Stimulated activated naive B cell treated with anti-CD40 and anti-IgM and Interleukin-4, amounts not matched to agents 10 μg/mL and 1 μg/mL and 100 μg/mL, for 72 hours (primary cell): ENCODE results near the gene STRAP.
A peak's percentile ranks its signal among the peaks of the same experiment; 100 is the strongest.
"Not testable (repeated sequence)": the region's sequence is repeated elsewhere in the genome, so short reads cannot be mapped to it uniquely, and the experiment has no call there.

Experiments used
- ATAC-seq, 2 donors: fragments of 150-1000 bp; cut with Tn5 transposase; replicated peaks; 2 replicates each; pipeline ENCODE4 v1.10.0; 2021; ENCODE audit warnings: moderate library complexity in 1 of 2
- DNase-seq: peaks from one replicate; pipeline ENCODE4 v3.0.0; 2021
- H3K27ac Mint-ChIP-seq: one replicate; pipeline ENCODE4 v1.8.0; 2022; ENCODE audit warnings: mild to moderate bottlenecking, mixed read lengths
- H3K27me3 Mint-ChIP-seq, 2 donors: one replicate each; pipeline ENCODE4 v1.8.0; 2022; ENCODE audit warnings: mixed read lengths in 2 of 2
- H3K36me3 Mint-ChIP-seq, 2 donors: one replicate each; pipeline ENCODE4 v1.8.0; 2022; ENCODE audit warnings: mixed read lengths in 2 of 2, mild to moderate bottlenecking in 1 of 2
- H3K4me1 Mint-ChIP-seq, 2 donors: one replicate each; pipeline ENCODE4 v1.8.0; 2022; ENCODE audit warnings: mixed read lengths in 2 of 2, mild to moderate bottlenecking in 1 of 2
- H3K4me3 Mint-ChIP-seq, 2 donors: one replicate each; pipeline ENCODE4 v1.8.0; 2022; ENCODE audit warnings: mild to moderate bottlenecking in 2 of 2, mixed read lengths in 2 of 2, moderate library complexity in 1 of 2
- H3K9me3 Mint-ChIP-seq, 2 donors: one replicate each; pipeline ENCODE4 v1.8.0; 2022; ENCODE audit warnings: mixed read lengths in 2 of 2, mild to moderate bottlenecking in 1 of 2

STRAP gene

GRCh38 chr12:15919418-15919817 lies 37.2 kb downstream of the STRAP start:
- ATAC-seq: no peak
- Mint-ChIP-seq H3K27ac (no peak overlapping the region), H3K4me3 (no peak overlapping the region), H3K36me3 (peaks cover 7 to 21% of the 10 kb centered on the region in 2 donors), H3K4me1 (peaks cover 7 to 10% of the 10 kb centered on the region in 2 donors), H3K27me3 (no peaks in the 10 kb centered on the region), H3K9me3 (no peaks in the 10 kb centered on the region)
- DNase-seq: no peak

GRCh38 chr12:15924956-15925355 lies 42.8 kb downstream of the STRAP start:
- Mint-ChIP-seq H3K27me3 (no peaks in the 10 kb centered on the region), H3K4me1 (peaks cover 3 to 11% of the 10 kb centered on the region in 2 donors), H3K9me3 (no peaks in the 10 kb centered on the region), H3K4me3 (no peak overlapping the region), H3K36me3 (peaks cover 7 to 13% of the 10 kb centered on the region in 2 donors), H3K27ac (no peak overlapping the region)
- no peak for ATAC-seq
- DNase-seq: no peak

GRCh38 chr12:15928346-15928745 lies 46.2 kb downstream of the STRAP start:
- H3K4me1 Mint-ChIP-seq: peaks cover 9 to 16% of the 10 kb centered on the region in 2 donors
- ATAC-seq: no peak
- no peak overlapping the region for H3K27ac Mint-ChIP-seq
- no peaks in the 10 kb centered on the region for H3K27me3 Mint-ChIP-seq
- H3K36me3 Mint-ChIP-seq: peaks cover 12 to 22% of the 10 kb centered on the region in 2 donors
- no peak overlapping the region for H3K4me3 Mint-ChIP-seq
- H3K9me3 Mint-ChIP-seq: peaks cover 8 to 11% of the 10 kb centered on the region in 2 donors
- DNase-seq: no peak

- no peak overlapping the region for H3K27ac Mint-ChIP-seq
- H3K36me3 Mint-ChIP-seq: peaks cover 15 to 22% of the 10 kb centered on the region in 2 donors
- peaks cover 9 to 16% of the 10 kb centered on the region in 2 donors for H3K4me1 Mint-ChIP-seq
- H3K4me3 Mint-ChIP-seq: no peak overlapping the region
- DNase-seq (no peak), ATAC-seq (no peak)
- H3K27me3 Mint-ChIP-seq: no peaks in the 10 kb centered on the region
- H3K9me3 Mint-ChIP-seq: peaks cover 8 to 11% of the 10 kb centered on the region in 2 donors
Observed at GRCh38 chr12:15928870-15929571, 46.8 kb downstream of the STRAP start.

GRCh38 chr12:15931590-15932053 lies 49.4 kb downstream of the STRAP start:
- DNase-seq (peak; percentile 41), ATAC-seq (peak; percentile 97)
- peak overlapping the region in 1 of 2 donors; percentile 1 for H3K4me3 Mint-ChIP-seq
- no peaks in the 10 kb centered on the region for H3K27me3 Mint-ChIP-seq
- peak overlapping the region; percentile 4 for H3K27ac Mint-ChIP-seq
- peaks cover 12 to 19% of the 10 kb centered on the region in 2 donors for H3K36me3 Mint-ChIP-seq
- H3K4me1 Mint-ChIP-seq: peaks cover 9 to 17% of the 10 kb centered on the region in 2 donors
- peaks cover 8 to 11% of the 10 kb centered on the region in 2 donors for H3K9me3 Mint-ChIP-seq

GRCh38 chr12:15932327-15932726 lies 50.1 kb downstream of the STRAP start:
- ATAC-seq (no peak), DNase-seq (no peak)
- peaks cover 9 to 23% of the 10 kb centered on the region in 2 donors for H3K4me1 Mint-ChIP-seq
- H3K27me3 Mint-ChIP-seq: no peaks in the 10 kb centered on the region
- no peak overlapping the region for H3K27ac Mint-ChIP-seq
- H3K4me3 Mint-ChIP-seq: no peak overlapping the region
- H3K9me3 Mint-ChIP-seq: peaks cover 8 to 11% of the 10 kb centered on the region in 2 donors
- H3K36me3 Mint-ChIP-seq: peaks cover 12 to 23% of the 10 kb centered on the region in 2 donors

- H3K36me3 Mint-ChIP-seq: peaks cover 12 to 29% of the 10 kb centered on the region in 2 donors
- peaks cover 8 to 11% of the 10 kb centered on the region in 2 donors for H3K9me3 Mint-ChIP-seq
- no peak overlapping the region for H3K27ac Mint-ChIP-seq
- ATAC-seq (no peak), DNase-seq (no peak)
- peaks cover 12 to 30% of the 10 kb centered on the region in 2 donors for H3K4me1 Mint-ChIP-seq
- H3K27me3 Mint-ChIP-seq: no peaks in the 10 kb centered on the region
- H3K4me3 Mint-ChIP-seq: no peak overlapping the region
Observed at GRCh38 chr12:15932971-15933370, 50.8 kb downstream of the STRAP start.

GRCh38 chr12:15933751-15934150 lies 51.6 kb downstream of the STRAP start:
- ATAC-seq (no peak), DNase-seq (no peak)
- peaks cover 12 to 30% of the 10 kb centered on the region in 2 donors for H3K36me3 Mint-ChIP-seq
- no peak overlapping the region for H3K4me3 Mint-ChIP-seq
- no peaks in the 10 kb centered on the region for H3K27me3 Mint-ChIP-seq
- H3K4me1 Mint-ChIP-seq: peaks cover 12 to 30% of the 10 kb centered on the region in 2 donors
- no peak overlapping the region for H3K27ac Mint-ChIP-seq
- H3K9me3 Mint-ChIP-seq: peaks cover 8 to 11% of the 10 kb centered on the region in 2 donors

GRCh38 chr12:15936751-15937150 lies 54.6 kb downstream of the STRAP start:
- Mint-ChIP-seq H3K27me3 (no peaks in the 10 kb centered on the region), H3K4me3 (no peak overlapping the region), H3K9me3 (peaks cover 13 to 14% of the 10 kb centered on the region in 2 donors), H3K36me3 (peaks cover 20 to 34% of the 10 kb centered on the region in 2 donors), H3K27ac (peak overlapping the region; percentile 48), H3K4me1 (peaks cover 7 to 23% of the 10 kb centered on the region in 2 donors)
- DNase-seq (no peak), ATAC-seq (no peak)

GRCh38 chr12:15937902-15938301 lies 55.7 kb downstream of the STRAP start:
- Mint-ChIP-seq H3K27me3 (no peaks in the 10 kb centered on the region), H3K4me1 (peaks cover 6 to 27% of the 10 kb centered on the region in 2 donors), H3K36me3 (peaks cover 24 to 34% of the 10 kb centered on the region in 2 donors), H3K4me3 (no peak overlapping the region), H3K27ac (no peak overlapping the region), H3K9me3 (peaks cover 9 to 10% of the 10 kb centered on the region in 2 donors)
- DNase-seq (no peak), ATAC-seq (no peak)

GRCh38 chr12:15939111-15939510 lies 56.9 kb downstream of the STRAP start:
- peaks cover 7 to 8% of the 10 kb centered on the region in 2 donors for H3K9me3 Mint-ChIP-seq
- peaks cover 6 to 27% of the 10 kb centered on the region in 2 donors for H3K4me1 Mint-ChIP-seq
- peaks cover 19 to 30% of the 10 kb centered on the region in 2 donors for H3K36me3 Mint-ChIP-seq
- no peak overlapping the region for H3K4me3 Mint-ChIP-seq
- no peak overlapping the region for H3K27ac Mint-ChIP-seq
- DNase-seq (no peak), ATAC-seq (no peak)
- no peaks in the 10 kb centered on the region for H3K27me3 Mint-ChIP-seq

- H3K27ac Mint-ChIP-seq: no peak overlapping the region
- DNase-seq (no peak), ATAC-seq (no peak)
- no peaks in the 10 kb centered on the region for H3K27me3 Mint-ChIP-seq
- H3K36me3 Mint-ChIP-seq: peaks cover 24 to 39% of the 10 kb centered on the region in 2 donors
- H3K4me1 Mint-ChIP-seq: peaks cover 15 to 37% of the 10 kb centered on the region in 2 donors
- H3K4me3 Mint-ChIP-seq: no peak overlapping the region
- H3K9me3 Mint-ChIP-seq: peaks cover 11% of the 10 kb centered on the region in 2 donors
Observed at GRCh38 chr12:15942475-15942874, 60.3 kb downstream of the STRAP start.

GRCh38 chr12:15943519-15943918 lies 61.3 kb downstream of the STRAP start:
- H3K27ac Mint-ChIP-seq, DNase-seq, H3K27me3 Mint-ChIP-seq, ATAC-seq, H3K4me3 Mint-ChIP-seq: not testable (repeated sequence)
- peaks cover 13 to 16% of the 10 kb centered on the region in 2 donors for H3K9me3 Mint-ChIP-seq
- H3K36me3 Mint-ChIP-seq: peaks cover 27 to 39% of the 10 kb centered on the region in 2 donors
- H3K4me1 Mint-ChIP-seq: peaks cover 12 to 32% of the 10 kb centered on the region in 2 donors

- H3K4me1 Mint-ChIP-seq: peaks cover 14 to 24% of the 10 kb centered on the region in 2 donors
- not testable (repeated sequence) for H3K27ac Mint-ChIP-seq, H3K4me3 Mint-ChIP-seq, H3K27me3 Mint-ChIP-seq, H3K9me3 Mint-ChIP-seq, ATAC-seq, DNase-seq
- peaks cover 12 to 29% of the 10 kb centered on the region in 2 donors for H3K36me3 Mint-ChIP-seq
Observed at GRCh38 chr12:15948461-15948860, 66.3 kb downstream of the STRAP start.
